HUDEP-2 (cell line): ENCODE measurements around the gene DNM1.
"Not testable (repeated sequence)": the region's sequence is repeated elsewhere in the genome, so short reads cannot be mapped to it uniquely, and the experiment has no call there.

Experiments
- DNase-seq, 76 experiments: peaks; one replicate each; lab custom pipeline; 2025; ENCODE audit not compliant: unreplicated experiment in 76 of 76; lab: John Stamatoyannopoulos, UW

DNM1 gene

GRCh38 chr9:128274245-128274644 is 71.1 kb downstream of the DNM1 start:
- DNase-seq: no peak

- DNase-seq: peak in 18 of 76 experiments; percentile 41 to 83 (median 74)
Observed at GRCh38 chr9:128275198-128276007, 72.2 kb downstream of the DNM1 start, which contains the start of gene GOLGA2. TSS of gene GOLGA2 (minus strand) at chr9:128276007. CDS start at chr9:128275976, 31 bp downstream.

- DNase-seq: peak in 75 of 76 experiments; percentile 65 to 100 (median 99)
Observed at GRCh38 chr9:128276008-128276573, 72.9 kb downstream of the DNM1 start, which contains the start of gene SWI5. TSS of gene SWI5 (plus strand) at chr9:128276276.

- DNase-seq: no peak
Observed at GRCh38 chr9:128276574-128277270, 73.5 kb downstream of the DNM1 start.

- not testable (repeated sequence) for DNase-seq
Observed at GRCh38 chr9:128279088-128280073, 76.2 kb downstream of the DNM1 start.

- DNase-seq: no peak
Observed at GRCh38 chr9:128280084-128280622, 77.0 kb downstream of the DNM1 start.

- no peak for DNase-seq
Observed at GRCh38 chr9:128282500-128282899, 79.3 kb downstream of the DNM1 start.

GRCh38 chr9:128285033-128285784 is 82.0 kb downstream of the DNM1 start:
- no peak for DNase-seq

- DNase-seq: no peak
Observed at GRCh38 chr9:128286440-128286839, 83.3 kb downstream of the DNM1 start.

GRCh38 chr9:128288273-128289004 is 85.3 kb downstream of the DNM1 start:
- DNase-seq: no peak

- no peak for DNase-seq
Observed at GRCh38 chr9:128292009-128292408, 88.8 kb downstream of the DNM1 start.

- DNase-seq: no peak
Observed at GRCh38 chr9:128293091-128293490, 89.9 kb downstream of the DNM1 start.

GRCh38 chr9:128294142-128294541 is 91.0 kb downstream of the DNM1 start:
- no peak for DNase-seq

GRCh38 chr9:128296340-128297220 is 93.4 kb downstream of the DNM1 start:
- peak in 74 of 76 experiments; percentile 9 to 85 (median 56) for DNase-seq

GRCh38 chr9:128297221-128297773 is 94.1 kb downstream of the DNM1 start:
- DNase-seq: no peak

- DNase-seq: peak in 22 of 76 experiments; percentile 6 to 56 (median 20)
Observed at GRCh38 chr9:128298535-128299482, 95.6 kb downstream of the DNM1 start.
